ENCODE results near the gene GLRA1. TPM values are rescaled to one million over a fixed set of nuclear protein-coding genes. Genes with fewer than 3 reads are reported as not detected.

Gene GLRA1
- polyA plus RNA-seq, 3 donors, result not detected

GRCh38 chr5:151935135-151935695 is 10.6 kb upstream of the GLRA1 start:
- Mint-ChIP-seq H3K36me3 (no peaks in the 10 kb centered on the region), H3K4me3 (no peak overlapping the region), H3K4me1 (no peaks in the 10 kb centered on the region), H3K27me3 (ENCODE audit: low read depth in 3 of 3) (peaks cover 0 to 1% (median 1%) of the 10 kb centered on the region in 3 donors), H3K27ac (no peak overlapping the region), H3K9me3 (peaks cover 9 to 23% (median 14%) of the 10 kb centered on the region in 7 donors)
- no CpG with 5 or more reads among the region's 3 CpGs for WGBS (ENCODE audit: insufficient coverage)
- Histone ChIP-seq H3K27me3 (ENCODE audit: control insufficient read depth in 2 of 2, insufficient read depth in 2 of 2, low read length in 2 of 2) (no peaks in the 10 kb centered on the region), H3K27ac (ENCODE audit: low read depth in 1 of 2, low read length in 2 of 2) (no peak overlapping the region), H3K4me2 (replicated peaks; ENCODE audit: extremely low read depth, low read length, poor library complexity, severe bottlenecking) (no peak overlapping the region), H3K79me2 (ENCODE audit: insufficient read depth, low read length) (no peaks in the 10 kb centered on the region), H2AFZ (ENCODE audit: insufficient read depth, low read depth, low read length, poor library complexity, severe bottlenecking) (no peak overlapping the region), H3K4me1 (ENCODE audit: control insufficient read depth in 1 of 2, insufficient read depth in 2 of 2, low read length in 2 of 2) (no peaks in the 10 kb centered on the region), H3K9me3 (replicated peaks in 1 of 2; ENCODE audit: control insufficient read depth in 1 of 2, insufficient read depth in 1 of 2, low read length in 2 of 2) (peaks cover 0 to 24% of the 10 kb centered on the region in 2 donors), H3K4me3 (replicated peaks in 1 of 3; ENCODE audit: low read depth in 2 of 3, low read length in 3 of 3) (no peak overlapping the region), H3K36me3 (replicated peaks in 1 of 2; ENCODE audit: control insufficient read depth in 1 of 2, insufficient read depth in 2 of 2, low read length in 2 of 2) (no peaks in the 10 kb centered on the region), H3K9ac (ENCODE audit: insufficient read depth, low read length, poor library complexity, severe bottlenecking) (no peak overlapping the region), H4K20me1 (ENCODE audit: insufficient read depth, low read length) (no peaks in the 10 kb centered on the region)
- no peak for TF ChIP-seq CTCF (IDR thresholded peaks at IDR 0.05)
- DNase-seq, result no peak
- intact Hi-C loops (cut with micrococcal nuclease), result no loop called here

- no peak for DNase-seq
- H3K9me3 ChIP-seq (replicated peaks in 1 of 2; ENCODE audit: control insufficient read depth in 1 of 2, insufficient read depth in 1 of 2, low read length in 2 of 2), result peaks cover 5 to 24% of the 10 kb centered on the region in 2 donors
- no peak overlapping the region for H3K4me2 ChIP-seq (replicated peaks; ENCODE audit: extremely low read depth, low read length, poor library complexity, severe bottlenecking)
- intact Hi-C loops (cut with micrococcal nuclease), result no loop called here
- no peak overlapping the region for H3K4me3 ChIP-seq (replicated peaks in 1 of 3; ENCODE audit: low read depth in 2 of 3, low read length in 3 of 3)
- no peak overlapping the region for H3K9ac ChIP-seq (ENCODE audit: insufficient read depth, low read length, poor library complexity, severe bottlenecking)
- Mint-ChIP-seq H3K9me3 (peaks cover 14 to 24% (median 18%) of the 10 kb centered on the region in 7 donors), H3K27ac (no peak overlapping the region), H3K4me1 (no peaks in the 10 kb centered on the region), H3K4me3 (no peak overlapping the region), H3K27me3 (ENCODE audit: low read depth in 3 of 3) (peaks cover 0 to 3% (median 1%) of the 10 kb centered on the region in 3 donors), H3K36me3 (no peaks in the 10 kb centered on the region)
- H3K36me3 ChIP-seq (replicated peaks in 1 of 2; ENCODE audit: control insufficient read depth in 1 of 2, insufficient read depth in 2 of 2, low read length in 2 of 2), result no peaks in the 10 kb centered on the region
- no peak overlapping the region for H3K27ac ChIP-seq (ENCODE audit: low read depth in 1 of 2, low read length in 2 of 2)
- H3K79me2 ChIP-seq (ENCODE audit: insufficient read depth, low read length), result no peaks in the 10 kb centered on the region
- no peak for TF ChIP-seq CTCF (IDR thresholded peaks at IDR 0.05)
- no peak overlapping the region for H2AFZ ChIP-seq (ENCODE audit: insufficient read depth, low read depth, low read length, poor library complexity, severe bottlenecking)
- peaks cover 0 to 1% of the 10 kb centered on the region in 2 donors for H3K27me3 ChIP-seq (ENCODE audit: control insufficient read depth in 2 of 2, insufficient read depth in 2 of 2, low read length in 2 of 2)
- H3K4me1 ChIP-seq (ENCODE audit: control insufficient read depth in 1 of 2, insufficient read depth in 2 of 2, low read length in 2 of 2), result no peaks in the 10 kb centered on the region
- H4K20me1 ChIP-seq (ENCODE audit: insufficient read depth, low read length), result no peaks in the 10 kb centered on the region
- no CpG with 5 or more reads among the region's 2 CpGs for WGBS (ENCODE audit: insufficient coverage)
These were observed 6.6 kb upstream of the GLRA1 start for GRCh38 chr5:151931260-151931659.
